ENCODE data around the gene ZNF605.

GRCh38 chr12:132918680-132919079 lies 37.4 kb downstream of the ZNF605 start:
- no peak for TF ChIP-seq CSRNP3 (CRISPR knock-in tag; IDR thresholded peaks at IDR 0.05)
- no peak for TF ChIP-seq PPARA (CRISPR knock-in tag; IDR thresholded peaks at IDR 0.05; ENCODE audit: borderline replicate concordance)
- no peak for TF ChIP-seq BACH2 (CRISPR knock-in tag; IDR thresholded peaks at IDR 0.05; ENCODE audit: borderline replicate concordance)
- no peak for TF ChIP-seq ZFP3 (CRISPR knock-in tag; IDR thresholded peaks at IDR 0.05)
- TF ChIP-seq PATZ1 (CRISPR knock-in tag; IDR thresholded peaks at IDR 0.05; ENCODE audit: borderline replicate concordance): no peak
- no peak for TF ChIP-seq OSR1 (CRISPR knock-in tag; IDR thresholded peaks at IDR 0.05)
- TF ChIP-seq CREB5 (CRISPR knock-in tag; IDR thresholded peaks at IDR 0.05; ENCODE audit: low read depth): no peak
- no peak for TF ChIP-seq ISL1 (CRISPR knock-in tag; IDR thresholded peaks at IDR 0.05)
